H9 (cell line): ENCODE data around the gene CALHM4. TPM values are rescaled to one million over a fixed set of nuclear protein-coding genes. Genes with fewer than 3 reads are reported as not detected.

Source experiments
- DNase-seq: peaks from one replicate; pipeline ENCODE4 v3.0.0-alpha.2; 2017
- H2AFZ ChIP-seq: one replicate; pipeline ENCODE4 v1.6.1; 2013; ENCODE audit warnings: mild to moderate bottlenecking, low read length, control low read depth, moderate library complexity
- H2AK5ac ChIP-seq: 2 replicates; pipeline ENCODE4 v1.6.1; 2013; ENCODE audit warnings: low read length, control low read depth, mixed read lengths; ENCODE audit not compliant: insufficient read length
- H2BK120ac ChIP-seq: one replicate; pipeline ENCODE4 v1.6.1; 2013; ENCODE audit warnings: low read depth, mild to moderate bottlenecking, low read length, control low read depth, inconsistent platforms; ENCODE audit not compliant: poor library complexity, severe bottlenecking
- H2BK12ac ChIP-seq: 2 replicates; pipeline ENCODE4 v1.6.1; 2013; ENCODE audit warnings: low read length, control low read depth, mixed read lengths, low read depth; ENCODE audit not compliant: insufficient read length
- H2BK15ac ChIP-seq: 2 replicates; pipeline ENCODE4 v1.6.1; 2013; ENCODE audit warnings: low read depth, low read length, control low read depth
- H2BK20ac ChIP-seq: one replicate; pipeline ENCODE4 v1.6.1; 2013; ENCODE audit warnings: low read depth, mild to moderate bottlenecking, low read length, control low read depth, inconsistent platforms; ENCODE audit not compliant: poor library complexity, severe bottlenecking
- H2BK5ac ChIP-seq: 2 replicates; pipeline ENCODE4 v1.6.1; 2013; ENCODE audit warnings: low read length, control low read depth, mixed read lengths; ENCODE audit not compliant: insufficient read length
- H3K14ac ChIP-seq: 2 replicates; pipeline ENCODE4 v1.6.1; 2013; ENCODE audit warnings: low read length, control low read depth; ENCODE audit not compliant: insufficient read depth
- H3K18ac ChIP-seq: 2 replicates; pipeline ENCODE4 v1.6.1; 2013; ENCODE audit warnings: low read depth, mild to moderate bottlenecking, mixed read lengths, low read length, control low read depth; ENCODE audit not compliant: insufficient read length
- H3K23ac ChIP-seq: 2 replicates; pipeline ENCODE4 v1.6.1; 2013; ENCODE audit warnings: low read length, control low read depth, mixed read lengths, low read depth; ENCODE audit not compliant: insufficient read length
- H3K23me2 ChIP-seq: 2 replicates; pipeline ENCODE4 v1.6.1; 2013; ENCODE audit warnings: low read depth, mild to moderate bottlenecking, mixed read lengths, low read length, control low read depth; ENCODE audit not compliant: insufficient read length, poor library complexity, severe bottlenecking
- H3K27ac ChIP-seq: 2 replicates; pipeline ENCODE4 v1.5.1; 2013; ENCODE audit warnings: low read length, control low read depth, mixed read lengths, low read depth; ENCODE audit not compliant: insufficient read length
- H3K27me3 ChIP-seq: 2 replicates; pipeline ENCODE4 v1.6.1; 2013; ENCODE audit warnings: low read length, control low read depth, inconsistent platforms; ENCODE audit not compliant: insufficient read depth
- H3K4ac ChIP-seq: 2 replicates; pipeline ENCODE4 v1.6.1; 2013; ENCODE audit warnings: low read depth, mild to moderate bottlenecking, control low read depth, inconsistent platforms, low read length, moderate library complexity
- H3K4me1 ChIP-seq: 2 replicates; pipeline ENCODE4 v1.6.1; 2013; ENCODE audit warnings: low read length, control low read depth, inconsistent platforms; ENCODE audit not compliant: insufficient read depth
- H3K4me2 ChIP-seq: 2 replicates; pipeline ENCODE4 v1.6.1; 2013; ENCODE audit warnings: low read length, control low read depth, mixed read lengths; ENCODE audit not compliant: insufficient read length, insufficient read depth
- H3K56ac ChIP-seq: 2 replicates; pipeline ENCODE4 v1.6.1; 2013; ENCODE audit warnings: low read depth, mild to moderate bottlenecking, mixed read lengths, low read length, control low read depth; ENCODE audit not compliant: insufficient read length
- H3K79me1 ChIP-seq: 2 replicates; pipeline ENCODE4 v1.6.1; 2013; ENCODE audit warnings: low read depth, mild to moderate bottlenecking, moderate library complexity, low read length, control low read depth, inconsistent platforms; ENCODE audit not compliant: insufficient read depth, poor library complexity, severe bottlenecking
- H3K79me2 ChIP-seq: 2 replicates; pipeline ENCODE4 v1.6.1; 2013; ENCODE audit warnings: low read length, control low read depth, inconsistent platforms; ENCODE audit not compliant: insufficient read depth
- H3K9ac ChIP-seq: 2 replicates; pipeline ENCODE4 v1.6.1; 2013; ENCODE audit warnings: low read length, control low read depth, mixed read lengths; ENCODE audit not compliant: insufficient read length; ENCODE audit errors: extremely low read depth
- H3K9me3 ChIP-seq: one replicate; pipeline ENCODE4 v1.6.1; 2013; ENCODE audit warnings: low read depth, low read length, inconsistent platforms; ENCODE audit not compliant: control insufficient read depth
- H3T11ph ChIP-seq: one replicate; pipeline ENCODE4 v1.6.1; 2013; ENCODE audit warnings: mild to moderate bottlenecking, low read length, control low read depth, inconsistent platforms
- H4K20me1 ChIP-seq: one replicate; pipeline ENCODE4 v1.6.1; 2013; ENCODE audit not compliant: control insufficient read depth, insufficient read length, insufficient read depth
- H4K5ac ChIP-seq: 2 replicates; pipeline ENCODE4 v1.6.1; 2013; ENCODE audit warnings: low read depth, mild to moderate bottlenecking, mixed read lengths, low read length, control low read depth; ENCODE audit not compliant: insufficient read length
- H4K8ac ChIP-seq: replicated peaks from 2 replicates; pipeline ENCODE4 v1.6.1; 2013; ENCODE audit warnings: low read length, control low read depth, mixed read lengths, low read depth; ENCODE audit not compliant: insufficient read length
- H4K91ac ChIP-seq: 2 replicates; pipeline ENCODE4 v1.6.1; 2013; ENCODE audit warnings: low read depth, mild to moderate bottlenecking, moderate library complexity, mixed read lengths, low read length, control low read depth; ENCODE audit not compliant: insufficient read length
- H3K27ac Mint-ChIP-seq, 3 experiments: 2 replicates in 2 of 3; 3 replicates in 1 of 3; pipeline ENCODE4 v1.8.0; 2020 to 2021; ENCODE audit warnings: mixed read lengths in 3 of 3, mild to moderate bottlenecking in 1 of 3, moderate library complexity in 1 of 3
- H3K27me3 Mint-ChIP-seq: 2 replicates; pipeline ENCODE4 v1.8.0; 2021; ENCODE audit warnings: low read depth, mild to moderate bottlenecking, moderate library complexity, mixed read lengths
- H3K36me3 Mint-ChIP-seq, 3 experiments: 2 replicates in 2 of 3; 3 replicates in 1 of 3; pipeline ENCODE4 v1.8.0; 2020 to 2021; ENCODE audit warnings: low read depth in 3 of 3, mixed read lengths in 3 of 3; ENCODE audit not compliant: insufficient read depth in 1 of 3
- H3K4me1 Mint-ChIP-seq, 2 experiments: 2 replicates each; pipeline ENCODE4 v1.8.0; 2020; ENCODE audit warnings: mixed read lengths in 2 of 2
- H3K4me3 Mint-ChIP-seq, 2 experiments: 2 replicates in 1 of 2; 3 replicates in 1 of 2; pipeline ENCODE4 v1.8.0; 2020 to 2021; ENCODE audit warnings: mild to moderate bottlenecking in 2 of 2, mixed read lengths in 2 of 2, moderate library complexity in 1 of 2
- H3K9me3 Mint-ChIP-seq, 2 experiments: 2 replicates in 1 of 2; 3 replicates in 1 of 2; pipeline ENCODE4 v1.8.0; 2020; ENCODE audit warnings: mild to moderate bottlenecking in 2 of 2, mixed read lengths in 2 of 2, moderate library complexity in 1 of 2
- CTCF ChIP-seq: fragments of 200-600 bp; sonication (generic); conservative IDR thresholded peaks from 3 replicates; pipeline ENCODE4 v1.8.0; 2021; ENCODE audit warnings: antibody characterized with exemption, mild to moderate bottlenecking
- WGBS: extraction: QIAGEN DNeasy Blood & Tissue Kit; methylation state at CpG from one replicate; pipeline ENCODE4 v1.1.7; 2013; ENCODE audit warnings: missing lambda C conversion rate, low lambda C conversion rate, mixed read lengths; ENCODE audit not compliant: insufficient read length; ENCODE audit errors: extremely low coverage; 5-methylcytosine and 5-hydroxymethylcytosine counted together
- total RNA-seq: library from RNA; stranded (reverse); gene quantifications from 2 replicates; pipeline ENCODE4 v1.2.1, GENCODE V29; 2021

Gene CALHM4
- total RNA-seq, 1 experiment from 2014 or later: not detected

GRCh38 chr6:116577486-116577885 lies 23.9 kb downstream of the CALHM4 start:
- no peaks in the 10 kb centered on the region for H3K9me3 Mint-ChIP-seq
- no peak overlapping the region for H3K4me3 Mint-ChIP-seq
- H2AK5ac ChIP-seq: no peak overlapping the region
- no peak for TF ChIP-seq CTCF
- no peaks in the 10 kb centered on the region for H3K27me3 Mint-ChIP-seq
- WGBS: no CpG with 5 or more reads among the region's 5 CpGs
- no peak overlapping the region for H3K14ac ChIP-seq
- no peak overlapping the region for H2BK20ac ChIP-seq
- no peak overlapping the region for H2AFZ ChIP-seq
- H4K5ac ChIP-seq: no peak overlapping the region
- H3T11ph ChIP-seq: no peak overlapping the region
- H2BK15ac ChIP-seq: no peak overlapping the region
- H3K27me3 ChIP-seq: no peaks in the 10 kb centered on the region
- H3K23ac ChIP-seq: no peak overlapping the region
- no peak overlapping the region for H2BK5ac ChIP-seq
- H3K4me2 ChIP-seq: no peak overlapping the region
- no peaks in the 10 kb centered on the region for H3K79me1 ChIP-seq
- peaks cover 0 to 29% (median 0%) of the 10 kb centered on the region in 3 experiments; a peak in 3 of 7 replicates for H3K36me3 Mint-ChIP-seq
- no peak overlapping the region for H3K18ac ChIP-seq
- no peaks in the 10 kb centered on the region for H4K20me1 ChIP-seq
- H3K27ac ChIP-seq: no peak overlapping the region
- no peak overlapping the region for H4K8ac ChIP-seq
- no peak for DNase-seq
- H3K79me2 ChIP-seq: peaks cover 10% of the 10 kb centered on the region; the same call in 1 of the 2 replicates
- no peak overlapping the region for H3K56ac ChIP-seq
- no peak overlapping the region for H3K27ac Mint-ChIP-seq
- H2BK120ac ChIP-seq: no peak overlapping the region
- no peak overlapping the region for H3K4ac ChIP-seq
- no peak overlapping the region for H3K9ac ChIP-seq
- H3K9me3 ChIP-seq: no peaks in the 10 kb centered on the region
- H3K23me2 ChIP-seq: no peaks in the 10 kb centered on the region
- no peak overlapping the region for H2BK12ac ChIP-seq
- peaks cover 5% of the 10 kb centered on the region in 2 experiments for H3K4me1 Mint-ChIP-seq
- peaks cover 2% of the 10 kb centered on the region; the same call in 1 of the 2 replicates for H3K4me1 ChIP-seq
- no peak overlapping the region for H4K91ac ChIP-seq
